HG03469 (cell line): ENCODE data around the gene PGRMC1.
"Not testable (repeated sequence)": the region's sequence is repeated elsewhere in the genome, so short reads cannot be mapped to it uniquely, and the experiment has no call there.

Experiments
- ATAC-seq: cut with Tn5 transposase; IDR thresholded peaks from one replicate; pipeline ENCODE4 v1.9.1; 2021; ENCODE audit warnings: mild to moderate bottlenecking, moderate library complexity, moderate number of reproducible peaks; ENCODE audit not compliant: unreplicated experiment

Gene PGRMC1

DNA sequence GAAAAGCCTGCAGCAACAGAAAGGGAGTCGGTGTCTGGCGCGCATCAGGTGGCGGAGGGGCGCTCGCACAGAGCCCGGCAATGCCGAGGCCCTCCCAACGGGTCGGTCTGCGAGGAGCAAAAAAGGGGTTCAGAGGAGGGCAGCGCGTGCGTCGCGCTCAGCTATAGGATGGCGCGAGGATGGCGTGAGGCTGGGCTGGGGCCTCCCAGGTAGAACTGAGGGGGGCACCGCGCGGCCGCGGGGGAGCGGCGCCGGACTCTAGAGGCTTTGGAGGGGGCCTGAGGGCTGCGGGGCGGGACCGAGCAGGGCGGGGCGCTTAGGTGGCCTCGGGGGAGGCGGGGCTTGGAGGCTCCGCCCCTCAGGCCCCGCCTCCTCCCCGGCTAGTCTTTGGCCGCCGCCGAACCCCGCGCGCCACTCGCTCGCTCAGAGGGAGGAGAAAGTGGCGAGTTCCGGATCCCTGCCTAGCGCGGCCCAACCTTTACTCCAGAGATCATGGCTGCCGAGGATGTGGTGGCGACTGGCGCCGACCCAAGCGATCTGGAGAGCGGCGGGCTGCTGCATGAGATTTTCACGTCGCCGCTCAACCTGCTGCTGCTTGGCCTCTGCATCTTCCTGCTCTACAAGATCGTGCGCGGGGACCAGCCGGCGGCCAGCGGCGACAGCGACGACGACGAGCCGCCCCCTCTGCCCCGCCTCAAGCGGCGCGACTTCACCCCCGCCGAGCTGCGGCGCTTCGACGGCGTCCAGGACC is at the start of gene PGRMC1:
Gene PGRMC1 (plus strand): TSS at position 414 of the 751 bp plus-strand sequence. CDS start 79 bp downstream, at position 493.
- peak; percentile 63 for ATAC-seq

- no peak for ATAC-seq
Observed at GRCh38 chrX:119186763-119187162, 49.3 kb upstream of the PGRMC1 start.

DNA sequence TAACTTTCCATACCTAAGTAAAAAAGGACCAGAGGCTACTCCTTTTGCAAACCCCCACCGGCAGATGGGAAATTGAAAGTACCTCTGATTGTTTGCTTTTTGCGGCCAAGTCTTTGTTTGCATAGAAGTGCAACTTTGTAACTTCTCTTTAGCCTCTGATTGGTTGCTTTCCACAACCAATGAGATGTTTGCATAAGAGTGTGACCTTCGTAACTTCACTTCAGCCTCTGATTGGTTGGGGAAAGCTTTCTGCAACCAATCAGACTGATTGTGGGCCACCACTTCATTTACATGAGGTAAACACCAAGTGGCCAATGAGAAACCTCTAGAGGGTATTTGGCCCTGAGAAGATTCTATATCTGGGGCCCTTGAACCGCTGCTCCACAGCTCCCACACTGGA is 48.8 kb upstream of the PGRMC1 start:
- no peak for ATAC-seq

DNA sequence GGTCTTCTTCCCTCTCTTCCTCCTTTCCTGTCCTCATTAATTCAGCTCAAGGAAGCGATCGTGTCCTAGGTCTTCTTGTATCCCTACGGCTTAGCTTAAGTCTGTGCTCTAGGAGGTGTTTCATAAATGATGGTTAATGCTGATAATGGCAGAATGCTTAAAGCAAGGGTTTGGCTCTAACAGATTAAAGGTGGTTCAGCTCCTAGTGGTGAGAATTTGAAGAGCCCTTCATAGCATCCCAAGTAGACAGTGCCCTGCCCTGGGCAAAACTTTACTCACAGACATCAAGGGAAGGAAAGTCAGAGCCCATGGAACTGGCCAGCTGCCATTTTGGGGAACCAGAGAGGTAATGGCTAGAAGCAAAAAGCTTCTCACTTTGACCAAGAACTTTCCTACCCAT is 47.0 kb upstream of the PGRMC1 start:
- no peak for ATAC-seq

DNA sequence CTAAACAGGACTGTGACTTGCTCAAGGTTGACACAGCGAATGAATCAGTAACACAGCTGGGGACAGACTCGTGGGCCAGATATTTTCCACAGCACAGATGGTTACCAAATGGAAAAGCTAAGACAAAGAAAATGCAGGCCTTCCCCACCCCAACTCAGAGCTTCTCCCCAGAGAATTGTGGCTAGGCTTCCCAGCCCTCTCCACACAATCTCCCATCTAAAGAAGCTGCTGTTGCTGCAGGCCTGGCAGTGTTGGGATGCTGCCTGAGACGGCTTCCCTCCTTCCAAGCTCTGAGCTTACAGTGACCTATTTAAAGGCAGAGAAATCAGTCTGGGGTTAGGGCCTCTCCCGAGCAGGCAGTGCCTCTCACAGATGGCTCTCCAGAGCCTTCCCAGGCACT is 46.5 kb upstream of the PGRMC1 start:
- no peak for ATAC-seq

DNA sequence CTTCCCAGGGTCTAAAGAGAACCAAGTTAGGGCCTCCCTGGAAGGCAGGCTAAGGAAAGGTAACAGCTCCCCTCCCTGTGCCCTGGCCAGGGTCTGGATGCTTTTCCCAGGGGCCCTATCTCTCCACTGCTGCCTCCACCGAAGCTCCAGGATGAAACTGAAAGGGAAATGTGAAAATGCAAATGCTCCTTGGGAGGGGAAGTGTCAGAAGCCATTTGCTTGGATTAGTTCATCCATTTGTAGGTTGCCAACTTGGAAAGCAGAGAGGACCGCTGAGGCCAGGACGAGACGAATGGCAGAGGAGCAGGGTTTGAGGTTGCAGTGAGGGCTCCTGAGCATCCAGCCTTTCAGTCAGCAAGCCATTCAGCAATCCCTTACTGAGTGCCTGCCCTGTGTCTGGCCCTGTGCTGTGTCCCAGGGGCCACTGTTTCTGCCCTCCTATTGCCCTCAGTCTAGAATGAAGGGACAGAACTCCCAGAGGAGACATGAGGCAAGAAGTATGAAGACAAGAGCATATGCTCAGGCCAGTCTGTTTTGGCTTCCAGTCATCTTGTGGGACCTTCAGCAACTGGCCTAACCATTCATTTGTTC is 45.9 kb upstream of the PGRMC1 start:
- ATAC-seq, result no peak

DNA sequence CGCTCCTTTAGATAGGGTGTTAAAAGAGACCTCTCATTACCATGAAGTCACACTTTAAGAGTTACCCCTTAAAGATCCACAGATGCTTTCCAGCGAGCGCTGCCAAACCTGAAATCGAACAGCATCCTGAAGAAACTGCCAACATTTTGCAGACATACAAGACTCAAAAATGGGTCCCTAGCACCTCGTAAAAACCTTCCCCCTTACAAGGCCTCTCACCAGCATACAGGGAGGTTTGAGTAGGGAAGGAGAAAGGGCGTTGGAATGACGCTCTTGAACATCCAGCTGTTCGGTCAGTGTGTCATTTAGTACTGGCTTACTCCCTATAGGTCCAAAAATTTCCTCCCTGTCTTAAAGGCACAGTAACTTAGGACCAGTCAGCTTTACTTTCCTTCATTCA is 45.3 kb upstream of the PGRMC1 start:
- ATAC-seq, result no peak

DNA sequence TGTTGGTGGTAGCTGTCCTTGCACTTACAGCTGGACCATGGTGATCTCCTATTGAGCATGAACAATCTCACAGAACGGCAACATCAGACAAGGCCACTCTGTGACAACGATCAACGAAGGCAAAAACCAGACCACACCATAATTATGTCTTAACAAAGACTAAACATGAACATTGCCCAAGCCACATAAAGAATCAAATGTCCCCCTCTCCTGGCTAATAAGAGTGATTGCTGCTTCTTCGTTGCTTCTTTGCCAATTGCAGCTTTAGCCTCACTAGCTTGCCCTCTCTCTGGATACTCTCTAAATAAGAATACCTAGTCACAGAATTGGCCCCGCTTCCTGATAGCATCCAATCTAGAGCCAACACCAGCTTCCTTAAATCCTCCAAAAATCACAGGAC is 41.5 kb upstream of the PGRMC1 start:
- no peak for ATAC-seq

GRCh38 chrX:119201570-119201969 is 34.5 kb upstream of the PGRMC1 start:
- no peak for ATAC-seq

DNA sequence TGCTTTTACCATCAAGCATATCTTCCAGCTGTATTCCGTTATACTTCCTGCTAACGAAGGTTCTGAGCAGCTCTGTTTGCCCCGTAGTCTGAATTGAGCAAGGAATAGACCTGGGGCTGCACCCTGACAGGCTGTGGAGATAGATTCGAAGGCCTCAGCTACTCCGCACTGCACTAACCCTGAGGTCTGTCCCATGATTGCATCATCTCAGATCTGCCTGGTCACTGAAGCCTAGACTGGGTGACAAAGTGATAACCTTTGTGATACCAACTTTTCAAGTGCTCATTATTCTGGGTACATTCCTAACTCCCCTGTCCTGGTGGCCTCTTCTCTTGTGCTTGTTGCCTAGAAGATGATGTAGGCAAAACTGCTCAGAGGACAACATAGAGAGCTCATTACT is 29.9 kb upstream of the PGRMC1 start:
- no peak for ATAC-seq

DNA sequence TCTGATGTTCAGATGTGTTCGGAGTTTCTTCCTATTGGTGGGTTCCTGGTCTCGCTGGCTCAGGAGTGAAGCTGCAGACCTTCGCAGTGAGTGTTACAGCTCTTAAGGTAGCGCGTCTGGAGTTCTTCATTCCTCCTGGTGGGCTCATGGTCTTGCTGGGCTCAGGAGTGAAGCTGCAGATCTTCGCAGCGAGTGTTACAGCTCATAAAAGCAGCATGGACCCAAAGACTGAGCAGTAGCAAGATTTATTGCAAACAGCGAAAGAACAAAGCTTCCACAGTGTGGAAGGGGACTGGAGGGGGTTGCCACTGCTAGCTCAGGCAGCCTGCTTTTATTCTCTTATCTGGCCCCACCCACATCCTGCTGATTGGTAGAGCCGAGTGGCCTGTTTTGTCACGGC is 28.6 kb upstream of the PGRMC1 start:
- not testable (repeated sequence) for ATAC-seq

- no peak for ATAC-seq
Observed at GRCh38 chrX:119208401-119209057, 27.6 kb upstream of the PGRMC1 start.

- ATAC-seq, result not testable (repeated sequence)
Observed at GRCh38 chrX:119210931-119211648, 25.0 kb upstream of the PGRMC1 start.

DNA sequence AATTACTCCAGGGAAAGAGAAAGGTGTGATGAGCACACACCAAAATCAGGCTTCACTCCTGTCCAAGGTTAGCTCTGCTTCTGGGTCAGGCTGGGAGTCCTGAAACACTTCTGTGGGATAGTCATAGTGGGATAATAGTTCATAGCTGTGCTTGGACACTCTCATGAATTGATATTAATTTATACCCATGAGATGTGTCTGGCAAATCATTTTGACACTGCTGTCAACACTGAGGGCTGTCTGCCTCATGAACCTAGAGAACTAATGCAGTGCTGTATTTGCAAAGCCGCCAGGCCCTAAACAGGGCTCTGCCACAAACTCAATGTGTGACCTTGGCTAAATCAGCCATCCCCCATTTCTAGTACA is 24.5 kb upstream of the PGRMC1 start:
- ATAC-seq, result no peak

DNA sequence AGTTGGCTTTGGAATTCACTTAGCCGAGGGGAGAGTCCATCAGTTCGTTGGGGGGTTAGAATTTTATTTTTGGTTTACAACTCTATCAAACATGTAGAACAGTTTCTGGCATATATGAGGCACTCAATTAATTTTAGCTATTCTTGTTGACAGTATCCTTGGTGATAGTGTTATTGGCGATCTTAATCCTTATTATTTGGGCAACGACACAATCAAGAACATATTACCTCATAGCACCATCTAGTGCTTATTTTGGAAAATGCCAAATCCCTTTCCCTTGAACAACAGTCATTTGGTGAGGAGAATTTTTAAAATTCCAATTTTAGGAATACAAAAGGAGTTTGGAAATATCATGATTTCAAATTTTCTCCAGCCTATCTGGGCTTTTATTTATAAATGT is 17.9 kb upstream of the PGRMC1 start:
- ATAC-seq, result no peak

- ATAC-seq, result no peak
Observed at GRCh38 chrX:119222932-119223331, 13.2 kb upstream of the PGRMC1 start.

DNA sequence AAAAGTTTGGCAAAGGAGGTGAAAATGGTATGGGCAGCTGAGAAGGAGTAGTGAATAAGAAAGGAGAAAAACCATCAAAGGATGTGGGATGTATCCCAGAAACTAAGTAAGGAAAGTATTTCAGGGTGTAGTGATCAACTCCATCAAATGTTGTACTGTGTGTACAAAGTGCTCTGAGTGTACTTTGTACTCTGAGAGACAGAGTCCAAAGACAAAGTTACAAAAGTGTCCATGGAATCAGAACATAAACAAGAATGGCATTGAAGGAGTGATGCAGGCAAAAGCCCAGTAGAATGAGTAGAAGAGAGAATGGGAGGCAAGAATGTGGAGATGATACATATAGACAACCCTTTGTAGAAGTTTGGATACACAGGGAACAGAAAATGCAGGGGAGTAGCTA is 12.3 kb upstream of the PGRMC1 start:
- ATAC-seq, result no peak

GRCh38 chrX:119226446-119226845 is 9.6 kb upstream of the PGRMC1 start:
- ATAC-seq, result no peak

- ATAC-seq, result no peak
Observed at GRCh38 chrX:119228512-119229252, 7.4 kb upstream of the PGRMC1 start.

GRCh38 chrX:119229253-119229615 is 6.9 kb upstream of the PGRMC1 start:
- no peak for ATAC-seq

DNA sequence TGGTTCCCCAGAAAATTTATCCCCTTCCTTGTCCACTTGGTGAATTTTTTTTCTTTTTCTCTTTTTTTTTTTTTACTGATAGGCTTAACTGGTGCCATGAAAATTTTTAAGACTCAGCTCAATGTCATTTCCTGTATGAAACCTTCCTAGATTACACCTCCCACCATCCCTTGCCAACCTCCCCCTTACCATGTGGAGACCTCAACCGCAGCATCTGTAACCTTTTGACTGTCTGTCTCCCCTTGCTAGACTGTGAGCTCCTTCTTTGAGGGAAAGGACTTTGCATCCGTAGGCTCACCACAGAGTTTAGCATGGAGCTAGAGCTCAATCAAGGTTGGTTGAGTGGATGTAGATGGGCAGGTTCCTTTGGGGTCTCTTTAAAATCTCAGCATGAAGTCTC is 5.2 kb upstream of the PGRMC1 start:
- ATAC-seq, result no peak
